GM21390 (cell line): ENCODE measurements around the gene A2M.

Experiments used
- ATAC-seq: cut with Tn5 transposase; IDR thresholded peaks from one replicate; pipeline ENCODE4 v1.9.1; 2021; ENCODE audit not compliant: unreplicated experiment

A2M gene

GRCh38 chr12:9099552-9100190 is 16.0 kb downstream of the A2M start:
- no peak for ATAC-seq

- ATAC-seq: no peak
Measured at GRCh38 chr12:9098463-9099026, 17.2 kb downstream of the A2M start.

DNA sequence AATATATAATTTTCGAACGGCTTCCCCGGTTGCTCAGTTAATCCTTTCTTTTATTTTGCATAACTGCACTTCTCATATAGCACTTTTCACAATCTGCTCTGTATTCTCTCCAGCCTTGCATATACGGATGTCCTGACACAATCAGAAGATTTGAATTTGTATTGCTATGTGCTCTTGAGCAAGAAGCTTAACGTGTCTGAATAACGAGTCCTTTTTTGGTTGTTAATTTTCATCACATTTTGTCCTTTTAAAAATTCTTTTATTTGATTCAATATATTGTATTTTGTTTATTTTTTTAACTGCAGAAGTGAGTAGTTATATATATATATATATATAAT is 17.6 kb downstream of the A2M start:
- no peak for ATAC-seq

DNA sequence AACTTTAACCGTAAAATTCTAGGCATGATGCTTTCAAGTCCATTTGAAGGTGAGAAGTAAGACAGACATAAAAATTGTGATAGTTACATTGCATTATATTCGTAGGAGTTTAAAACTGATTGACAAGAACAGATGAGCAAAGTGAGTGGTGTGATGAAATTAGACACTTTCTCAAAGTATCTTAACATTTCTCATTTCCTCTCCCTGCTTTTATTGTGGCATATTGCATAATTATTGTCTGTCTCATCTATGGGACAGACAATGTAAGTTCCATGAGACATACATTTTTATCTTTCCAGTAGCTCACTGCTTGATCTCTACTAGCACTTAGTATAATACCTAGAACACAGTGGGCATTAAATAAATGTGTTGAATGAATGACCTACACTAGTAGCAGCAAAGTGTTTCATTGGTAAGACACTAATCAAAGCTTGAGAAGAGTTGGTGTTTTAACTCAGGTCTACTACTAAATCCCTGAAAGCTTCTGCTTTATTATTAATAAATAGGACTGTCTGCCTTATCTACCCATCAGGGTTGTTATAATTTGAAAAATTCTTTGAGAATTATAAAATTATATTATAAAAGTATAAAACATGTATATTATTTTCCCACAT is 19.0 kb downstream of the A2M start:
- ATAC-seq: no peak

- no peak for ATAC-seq
Measured at GRCh38 chr12:9095322-9095721, 20.4 kb downstream of the A2M start.

DNA sequence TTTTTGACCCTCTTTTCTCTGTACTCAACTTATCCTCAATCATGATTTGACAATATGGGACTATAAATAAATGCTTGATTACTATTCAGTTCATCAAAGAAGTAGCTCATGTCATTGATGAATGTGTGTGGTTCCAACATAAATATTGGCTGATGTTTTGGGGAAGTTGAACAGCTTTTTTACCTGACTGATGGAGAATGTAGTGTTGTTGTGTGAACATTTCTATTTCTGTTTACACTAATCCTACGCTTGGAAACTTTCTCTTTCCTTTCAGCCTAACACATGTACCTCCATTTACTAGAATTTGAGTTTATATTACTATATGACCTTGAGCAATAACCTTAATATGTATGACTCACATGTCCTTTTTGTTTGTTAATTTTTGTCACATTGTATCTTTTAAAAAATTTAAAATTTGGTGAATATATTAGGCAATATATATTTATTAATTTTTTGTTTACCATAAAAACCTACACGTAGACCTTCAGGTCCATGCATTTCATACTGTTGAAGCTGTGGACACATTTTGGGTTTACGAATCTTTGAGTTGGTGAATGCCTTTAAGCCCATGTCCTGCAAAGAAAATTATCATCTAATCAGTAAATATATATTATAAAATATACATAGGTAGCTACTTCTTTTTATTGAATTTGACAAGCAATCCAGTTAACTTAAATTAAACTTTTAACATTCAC is 21.1 kb downstream of the A2M start:
- no peak for ATAC-seq

DNA sequence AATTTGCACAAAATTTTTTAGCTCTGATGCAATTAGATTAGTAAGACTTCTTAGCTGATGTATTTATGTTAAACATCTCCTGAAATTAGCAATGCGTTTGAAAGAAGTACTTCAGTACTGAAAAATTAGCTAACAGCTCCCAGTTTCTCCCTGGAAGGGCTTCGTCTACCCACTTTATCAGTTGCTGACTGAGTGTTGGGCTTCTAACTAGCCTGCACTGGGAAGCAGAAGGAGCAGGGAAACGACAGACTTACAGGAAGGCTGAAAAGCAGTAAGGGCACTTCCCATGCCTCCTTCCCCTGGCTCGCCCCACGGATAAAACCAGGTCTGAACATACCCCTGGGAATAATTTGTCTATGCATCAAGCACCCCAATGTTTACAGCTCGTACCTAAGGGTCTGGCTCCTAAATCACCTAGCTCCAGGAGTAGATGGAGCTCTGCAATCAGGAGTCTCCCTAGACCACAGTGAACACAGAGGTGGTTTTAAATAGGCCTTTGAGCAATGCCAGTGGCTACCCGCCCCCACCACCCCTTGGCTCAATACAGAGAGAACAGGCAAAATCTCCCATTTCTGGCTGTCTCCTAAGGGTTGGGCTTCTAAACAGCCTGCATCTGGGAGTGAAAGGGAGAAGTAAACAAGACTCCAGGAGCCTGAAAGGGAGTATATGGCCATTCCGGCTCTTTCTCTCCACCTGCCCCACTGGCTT is 23.7 kb downstream of the A2M start:
- ATAC-seq: no peak

GRCh38 chr12:9090220-9090619 is 25.5 kb downstream of the A2M start:
- ATAC-seq: no peak

DNA sequence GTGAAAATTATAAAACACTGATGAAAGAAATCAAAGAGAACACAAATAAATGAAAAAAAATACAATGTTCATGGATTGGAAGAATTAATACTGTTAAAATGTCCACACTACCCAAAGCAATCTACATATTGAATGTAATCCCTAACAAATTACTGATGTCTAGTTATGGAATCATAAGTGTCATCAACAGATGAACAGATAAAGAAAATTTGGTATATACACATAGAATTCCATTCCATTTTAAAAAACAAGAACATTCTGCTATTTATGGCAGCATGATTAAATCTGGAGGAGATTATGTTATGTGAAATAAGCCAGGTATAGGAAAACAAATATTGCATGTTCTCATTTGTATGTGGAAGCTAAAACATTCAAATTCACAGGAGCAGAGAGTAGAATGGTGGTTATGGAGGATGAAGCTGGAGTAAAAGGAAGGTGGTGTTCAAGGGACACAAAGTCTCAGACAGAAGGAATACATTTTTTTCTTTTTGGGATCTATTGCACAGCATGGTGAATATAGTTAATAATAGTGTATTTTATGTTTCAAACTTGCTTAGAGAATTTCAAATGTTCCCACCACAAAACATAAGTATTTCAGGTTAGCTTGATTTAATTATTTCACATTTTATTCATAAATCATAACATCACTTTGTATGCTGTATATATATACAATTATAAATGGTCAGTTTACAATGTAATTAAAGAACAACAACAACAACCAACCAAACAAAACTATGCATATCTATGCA is 28.5 kb downstream of the A2M start:
- ATAC-seq: no peak

DNA sequence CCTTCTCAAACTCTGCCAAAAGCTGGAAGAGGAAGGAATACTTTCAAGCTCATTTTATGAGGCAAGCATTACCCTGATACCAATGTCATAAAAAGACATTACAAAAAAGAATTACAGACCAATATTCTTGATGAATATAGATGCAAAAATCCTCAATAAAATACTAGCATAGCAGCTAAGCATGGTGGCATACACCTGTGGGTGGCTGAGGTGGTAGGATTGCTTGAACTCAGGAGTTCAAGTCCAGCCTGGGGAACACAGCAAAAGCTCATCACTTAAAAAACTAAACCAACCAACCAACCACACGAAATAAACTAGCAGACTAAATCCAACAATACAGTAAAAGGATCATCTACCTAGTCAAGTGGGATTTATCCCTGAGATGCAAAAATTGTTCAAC is 29.6 kb downstream of the A2M start:
- ATAC-seq: no peak

DNA sequence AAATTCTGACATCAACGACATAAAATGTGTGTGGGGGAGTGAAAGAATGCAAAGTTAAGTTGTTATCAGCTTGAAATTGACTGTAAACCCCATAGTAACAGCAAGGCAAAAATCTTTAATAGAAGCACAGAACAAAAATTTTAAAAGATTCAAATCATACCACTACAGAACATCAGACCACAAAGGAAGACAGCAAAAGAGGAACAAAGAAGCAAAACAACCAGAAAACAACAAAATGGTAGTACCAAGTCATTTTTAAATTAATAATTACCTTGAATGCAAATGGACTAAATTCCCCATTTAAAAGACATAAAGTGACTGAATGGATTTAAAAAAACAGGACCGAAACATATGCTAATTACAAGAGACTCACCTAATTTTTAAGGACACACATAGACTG is 31.3 kb downstream of the A2M start:
- no peak for ATAC-seq

DNA sequence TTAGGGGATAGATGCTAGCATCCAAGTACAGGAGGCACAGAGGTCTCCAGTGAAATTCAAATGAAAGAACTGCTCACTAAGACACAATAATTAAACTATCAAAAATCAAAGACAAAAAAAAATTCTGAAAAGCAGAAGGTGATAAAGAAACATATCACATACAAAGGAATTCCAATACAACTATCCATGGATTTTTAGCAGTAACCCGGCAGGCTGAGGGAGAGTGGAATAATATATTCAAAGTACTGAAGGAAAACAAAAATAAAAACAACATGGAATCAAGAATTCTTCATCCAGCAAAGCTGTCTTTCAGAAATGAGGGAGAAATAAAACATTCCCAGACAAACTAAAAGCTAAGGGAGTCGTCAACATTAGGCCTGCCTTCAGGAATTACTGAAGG is 31.9 kb downstream of the A2M start:
- ATAC-seq: no peak

GRCh38 chr12:9081667-9082427 is 33.9 kb downstream of the A2M start:
- ATAC-seq: no peak

- no peak for ATAC-seq
Measured at GRCh38 chr12:9079883-9080675, 35.6 kb downstream of the A2M start.

GRCh38 chr12:9079082-9079481 is 36.6 kb downstream of the A2M start:
- no peak for ATAC-seq

GRCh38 chr12:9077152-9078031 is 38.3 kb downstream of the A2M start:
- ATAC-seq: no peak

DNA sequence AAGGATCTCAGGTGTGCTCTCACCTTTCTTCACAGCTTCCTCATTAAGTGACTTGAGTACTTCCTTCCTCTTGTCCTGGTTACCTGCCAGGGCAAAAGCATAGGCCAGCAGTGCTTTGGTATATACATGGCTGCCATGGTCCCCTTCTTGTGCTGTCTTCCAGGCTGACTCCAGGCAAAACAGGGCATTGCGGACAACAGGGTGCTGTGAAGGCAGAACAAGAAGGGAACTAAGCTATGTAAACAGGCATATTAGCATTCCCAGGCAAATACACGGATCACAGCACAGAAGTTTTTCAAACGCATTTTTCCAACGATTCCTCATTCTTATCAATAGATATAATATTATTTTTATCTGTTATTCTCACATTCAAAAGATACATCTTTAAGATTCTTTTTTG is 39.0 kb downstream of the A2M start:
- ATAC-seq: no peak

DNA sequence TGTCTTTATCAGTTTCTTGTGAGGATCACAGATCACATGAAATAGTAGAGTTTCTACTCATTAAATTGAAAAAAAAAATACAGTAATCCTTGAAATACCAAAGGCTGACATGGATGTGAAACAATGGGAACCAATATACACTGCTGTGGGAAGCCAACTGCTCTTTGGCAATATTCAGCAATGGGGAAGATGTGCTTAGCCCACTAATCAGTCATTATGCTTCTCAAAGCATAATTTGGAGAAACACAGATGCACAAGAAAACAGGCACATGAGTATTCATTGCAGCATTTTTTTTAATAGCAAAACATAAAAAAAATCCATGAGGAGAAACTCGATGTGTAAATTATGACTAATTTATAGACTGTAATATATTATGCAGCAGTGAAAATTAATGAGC is 40.6 kb downstream of the A2M start:
- ATAC-seq: no peak
